Stimulated activated CD4-positive, alpha-beta T cell treated with anti-CD3 and anti-CD28 coated beads, Interleukin-2, amount 100 ng/mL, for 24 hours (primary cell): Measurements from ENCODE around the gene PLEKHG3.

ENCODE experiments used
- DNase-seq, 2 donors: peaks; one replicate each; pipeline ENCODE4 v3.0.0-alpha.2; 2020

Gene PLEKHG3

GRCh38 chr14:64766430-64767151 is 62.4 kb downstream of the PLEKHG3 start:
- no peak for DNase-seq

DNA sequence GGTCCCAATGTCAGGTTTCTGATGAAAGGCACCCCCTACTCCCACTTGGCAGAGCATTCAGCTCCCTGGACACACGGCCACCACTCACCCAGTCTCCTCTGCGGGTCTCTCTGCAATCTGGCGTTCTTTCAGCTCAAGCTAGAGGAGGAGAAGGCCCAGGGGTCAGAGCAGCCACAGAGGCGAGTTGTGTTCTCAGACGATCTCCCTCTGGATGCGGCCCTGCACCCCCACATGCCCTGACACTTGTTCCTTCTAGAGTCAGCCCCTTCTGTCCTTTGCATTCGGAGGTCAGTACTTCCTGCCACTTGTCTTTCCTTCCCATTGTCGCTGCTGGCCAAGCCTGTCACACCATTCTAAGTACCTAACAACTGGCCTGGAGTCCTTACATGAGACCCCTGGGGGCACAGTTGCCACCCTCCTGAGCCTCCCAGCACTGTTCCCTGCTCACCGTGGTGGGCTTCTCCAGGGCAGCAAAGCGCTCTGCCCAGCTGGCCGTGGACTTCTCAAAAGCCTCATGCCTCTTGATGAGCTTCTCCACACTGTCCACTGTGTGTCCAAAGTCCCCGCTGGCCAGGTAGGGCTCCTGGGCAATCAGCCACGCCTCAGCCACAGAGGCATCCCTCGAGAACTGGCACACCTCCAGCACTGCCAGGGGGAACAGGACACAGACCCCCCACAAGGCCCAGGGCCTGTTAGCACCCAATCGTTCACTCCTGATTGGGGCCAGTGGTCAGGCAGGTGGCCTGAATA is 63.2 kb downstream of the PLEKHG3 start:
- no peak for DNase-seq

GRCh38 chr14:64768401-64769095 is 64.3 kb downstream of the PLEKHG3 start:
- DNase-seq: no peak

DNA sequence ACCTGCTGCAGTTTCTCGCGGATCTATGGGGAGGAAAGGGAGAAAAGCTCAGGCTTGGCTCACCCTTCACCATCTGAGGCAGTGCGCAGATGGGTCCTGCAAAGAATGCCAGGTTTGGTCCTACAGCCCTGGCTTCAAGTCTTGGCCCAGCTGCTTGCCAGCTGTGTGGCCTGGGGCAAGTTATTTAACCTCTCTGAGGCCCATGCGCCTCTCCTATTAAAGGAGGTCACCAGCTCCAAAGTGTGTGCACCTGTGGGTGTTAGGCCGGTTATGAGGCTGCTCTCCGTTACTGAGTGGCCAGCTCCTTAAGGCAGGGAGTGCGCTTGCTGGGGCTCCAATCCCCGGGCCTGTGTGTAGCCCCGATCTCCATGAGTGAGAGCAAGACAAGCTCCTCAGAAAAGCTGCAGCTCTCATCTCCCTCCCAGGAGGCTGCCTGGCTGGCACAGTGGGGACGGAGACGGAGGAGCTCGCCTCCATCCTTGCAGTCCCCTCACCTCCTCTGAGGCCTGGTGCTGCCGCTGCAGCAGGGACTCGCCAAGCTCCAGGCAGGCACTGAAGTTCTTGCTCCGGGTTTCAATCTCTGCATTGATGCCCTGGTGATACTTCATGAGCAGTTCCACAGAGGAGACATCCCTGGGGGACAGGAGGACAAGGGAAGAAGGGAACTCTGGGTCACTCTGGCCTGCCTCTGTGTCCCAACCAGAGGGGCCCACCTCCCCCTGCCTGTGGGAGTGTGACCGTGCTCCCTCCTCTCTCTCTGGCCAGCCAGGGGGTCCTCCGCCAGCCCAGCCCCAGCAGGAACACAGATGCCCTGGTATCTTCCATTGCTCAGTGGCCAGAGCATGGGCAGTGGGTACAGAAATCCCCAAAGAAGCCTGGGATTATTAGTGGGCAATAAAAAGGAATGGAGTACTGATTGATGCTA is 65.1 kb downstream of the PLEKHG3 start:
- DNase-seq: no peak

GRCh38 chr14:64770751-64771150 is 66.5 kb downstream of the PLEKHG3 start:
- no peak for DNase-seq

DNA sequence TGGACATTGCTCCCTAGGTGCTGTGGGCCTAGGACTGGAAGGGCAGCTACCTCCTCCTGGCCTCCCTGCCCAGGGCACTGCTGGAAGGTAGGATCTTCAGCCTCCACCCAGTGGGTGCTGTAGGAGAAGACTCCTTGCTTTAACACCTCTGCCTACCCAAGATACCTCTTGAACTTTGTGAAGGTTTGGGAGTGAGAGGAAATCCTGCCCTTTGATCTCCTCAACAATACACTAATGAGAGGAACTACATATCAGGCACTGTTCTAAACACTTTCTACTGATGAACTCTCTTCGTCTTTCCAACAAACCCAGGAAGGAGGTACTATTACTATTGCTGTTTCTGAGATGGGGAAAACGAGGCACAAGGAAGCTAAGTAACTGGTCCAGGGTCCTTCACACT is 66.9 kb downstream of the PLEKHG3 start:
- DNase-seq: no peak

GRCh38 chr14:64772397-64772950 is 68.2 kb downstream of the PLEKHG3 start:
- no peak for DNase-seq

- no peak for DNase-seq
Observed at GRCh38 chr14:64773046-64773445, 68.8 kb downstream of the PLEKHG3 start.

GRCh38 chr14:64773577-64773976 is 69.4 kb downstream of the PLEKHG3 start:
- DNase-seq: no peak

DNA sequence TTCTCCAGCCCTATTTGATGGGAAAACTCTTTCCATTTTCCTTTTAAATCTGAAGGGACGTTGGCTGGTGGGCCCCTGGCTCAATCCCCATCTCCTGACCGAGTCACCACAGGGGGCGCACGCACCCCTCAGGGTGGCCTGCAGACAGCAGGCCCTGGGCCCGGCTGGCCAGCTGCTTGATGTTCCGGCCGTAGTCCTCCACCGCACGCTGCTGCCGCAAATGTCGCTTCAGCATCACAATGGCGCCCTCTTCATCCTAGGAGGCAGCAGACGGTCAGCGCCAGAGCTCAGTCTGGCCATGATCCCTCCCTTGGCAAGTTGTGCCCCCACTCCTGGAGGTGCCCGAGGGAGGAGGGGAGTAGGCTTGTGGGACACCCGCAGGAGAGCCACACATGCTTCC is 70.0 kb downstream of the PLEKHG3 start:
- DNase-seq: no peak

GRCh38 chr14:64775081-64775777 is 71.0 kb downstream of the PLEKHG3 start:
- DNase-seq: no peak

GRCh38 chr14:64777461-64777860 is 73.2 kb downstream of the PLEKHG3 start:
- DNase-seq: no peak

- no peak for DNase-seq
Observed at GRCh38 chr14:64778104-64778754, 74.0 kb downstream of the PLEKHG3 start.

GRCh38 chr14:64779472-64779871 is 75.2 kb downstream of the PLEKHG3 start:
- DNase-seq: no peak

- no peak for DNase-seq
Observed at GRCh38 chr14:64782196-64782595, 78.0 kb downstream of the PLEKHG3 start.

DNA sequence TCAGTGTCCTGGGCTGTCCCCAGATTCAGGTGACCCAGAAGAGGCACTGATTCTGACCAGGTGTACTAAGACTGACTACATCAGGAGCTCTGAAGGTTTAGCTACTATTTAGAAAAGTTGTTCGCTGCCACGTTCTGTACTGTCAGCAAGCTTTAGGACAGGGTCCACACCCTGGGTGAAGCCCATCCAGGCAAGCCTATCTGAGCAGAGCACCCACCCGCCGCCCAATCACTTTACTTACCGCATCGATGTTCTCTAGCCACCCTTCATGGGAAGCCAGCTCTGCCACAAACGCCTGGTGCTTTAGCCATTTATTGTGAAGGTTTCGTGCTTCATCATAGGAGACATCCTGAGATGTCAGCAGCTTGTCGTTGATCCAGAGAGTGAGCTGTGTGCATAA is 79.8 kb downstream of the PLEKHG3 start:
- DNase-seq: no peak

DNA sequence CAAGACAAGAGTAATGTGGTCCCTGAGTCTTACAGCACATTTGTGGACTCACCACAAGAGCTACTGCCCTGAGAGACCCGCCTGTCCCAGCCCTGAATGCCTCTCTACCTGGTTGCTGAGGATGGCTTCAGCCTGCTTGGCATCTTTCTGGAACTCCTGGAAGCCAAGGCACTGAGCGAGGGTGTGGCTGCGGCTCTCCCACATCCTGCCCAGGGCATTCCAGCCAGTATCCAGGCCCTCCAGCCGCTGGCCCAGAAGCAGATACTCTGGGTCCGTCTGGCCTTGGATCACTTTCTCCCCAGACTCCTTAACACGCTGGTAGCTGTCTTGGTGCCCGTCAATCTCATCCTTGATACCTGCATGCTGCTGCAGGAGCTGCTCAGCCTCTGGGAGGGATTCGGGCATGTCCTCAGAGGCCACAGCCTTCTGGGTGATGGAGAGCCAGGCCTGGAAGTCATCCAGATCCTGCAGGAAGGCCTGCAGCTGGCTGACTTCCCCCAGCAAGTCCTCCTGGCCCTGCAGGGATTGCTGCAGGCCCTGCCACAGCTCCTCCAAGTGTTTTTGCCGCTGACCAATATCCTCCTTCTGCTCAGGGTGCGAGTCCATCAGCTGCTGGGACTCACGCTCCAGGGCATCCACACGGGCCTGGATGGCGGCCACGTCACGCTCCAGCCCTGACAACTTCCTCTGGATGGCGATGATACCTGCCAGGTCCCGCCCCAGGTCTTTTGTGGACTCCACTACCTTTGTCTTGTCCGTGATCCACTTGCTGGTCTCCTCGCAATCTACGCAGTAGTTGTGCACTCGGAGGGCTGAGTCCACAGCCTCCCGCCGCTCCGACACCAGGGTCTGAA is 82.3 kb downstream of the PLEKHG3 start:
- DNase-seq: no peak

DNA sequence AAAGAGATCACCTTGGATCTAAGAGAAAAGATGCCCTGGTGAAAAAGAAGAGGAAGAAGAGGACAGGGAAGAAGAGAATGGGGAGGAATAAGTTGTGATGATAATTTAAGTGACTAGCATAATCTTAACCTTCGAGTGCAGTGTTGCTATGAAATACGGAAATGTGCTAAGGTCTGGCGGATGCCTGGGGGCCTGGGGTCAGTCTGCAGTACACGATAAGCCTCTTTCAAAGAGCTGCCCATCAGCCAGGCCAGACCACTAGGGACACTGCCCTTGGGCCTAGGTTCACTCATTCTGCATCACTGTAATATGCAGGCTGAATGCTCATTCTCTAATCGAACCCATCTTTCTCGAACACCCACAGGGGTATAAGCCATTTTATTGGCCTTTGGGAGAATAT is 83.4 kb downstream of the PLEKHG3 start:
- no peak for DNase-seq

DNA sequence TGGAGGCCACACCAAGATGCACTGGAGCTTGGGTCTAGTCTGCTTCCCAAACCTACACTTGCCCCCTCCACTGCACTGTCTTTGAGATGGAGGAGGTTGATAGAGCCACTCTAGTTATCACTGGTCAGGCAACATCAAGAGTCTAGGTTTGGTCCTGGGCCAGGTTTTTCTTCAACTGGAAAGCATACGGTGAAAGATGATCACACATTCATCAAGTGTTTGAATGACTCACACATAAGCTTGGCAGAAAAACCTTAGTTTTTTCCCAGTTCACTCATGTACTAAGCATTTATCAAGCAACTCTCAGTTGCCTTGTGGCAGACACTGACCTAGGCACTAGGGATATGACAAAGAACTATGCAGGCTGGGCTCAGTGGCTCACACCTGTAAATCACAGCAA is 84.5 kb downstream of the PLEKHG3 start:
- no peak for DNase-seq

DNA sequence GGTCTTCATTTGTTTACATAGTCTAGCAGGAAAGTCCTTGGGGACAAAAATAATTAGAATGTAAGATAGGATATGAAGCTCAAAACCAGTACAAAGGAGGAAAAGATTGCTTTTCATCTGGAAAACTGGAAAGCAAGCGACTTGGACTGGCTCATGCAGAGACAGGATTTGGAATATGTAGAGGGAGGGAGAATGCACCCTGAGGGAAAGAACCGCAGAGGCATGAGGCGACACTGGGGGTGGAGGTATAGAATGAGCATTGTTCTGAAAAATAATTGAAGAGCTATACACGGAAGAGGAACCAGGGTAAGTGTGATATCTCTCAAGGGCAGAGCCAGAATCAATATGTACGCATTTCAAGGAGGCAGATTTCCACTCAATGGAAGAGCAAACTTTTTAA is 85.5 kb downstream of the PLEKHG3 start:
- DNase-seq: no peak
